A549 (cell line): ENCODE results near the gene UFC1. TPM values are rescaled to one million over a fixed set of nuclear protein-coding genes. Genes with fewer than 3 reads are reported as not detected.

ENCODE experiments used
- ATAC-seq, 2 experiments: fragments of 200-7000 bp in 1 of 2; fragments of >200 bp in 1 of 2; cut with Nextera tagmentation in 1 of 2; cut with Tn5 transposase in 1 of 2; 3 replicates each; pipeline versions ENCODE4 v1.8.0 to v1.9.1; 2018 to 2020; ENCODE audit warnings: mild to moderate bottlenecking in 1 of 2, moderate library complexity in 1 of 2
- CTCF ChIA-PET: fragments of 300-600 bp; sonication (Branson Sonifier 250); formaldehyde crosslinking; extraction: SDS; loops from one replicate; lab custom pipeline; 2021; ENCODE audit warnings: antibody characterized with exemption, inconsistent platforms; lab: Yijun Ruan, JAX
- POLR2A ChIA-PET: fragments of 350-600 bp; formaldehyde crosslinking; extraction: SDS; loops from one replicate; lab custom pipeline; 2021; ENCODE audit warnings: antibody characterized with exemption, inconsistent platforms; lab: Yijun Ruan, JAX
- DNase-seq, 2 experiments: peaks; one replicate each; pipeline versions ENCODE4 v3.0.0 to v3.0.0-alpha.2; 2011 to 2016; ENCODE audit warnings: low read depth in 1 of 2, low spot score in 1 of 2
- FAIRE-seq: peaks from 2 replicates; lab custom pipeline; 2011; peaks lifted over from hg19 to GRCh38; lab: Jason Lieb, UNC
- H3K27ac ChIP-seq, 2 experiments: fragments of >200 bp; sonication (Bioruptor Twin); formaldehyde crosslinking; 3 replicates each; pipeline ENCODE4 v1.5.1; 2016 to 2017
- H3K4me1 ChIP-seq: fragments of >200 bp; sonication (Bioruptor Twin); formaldehyde crosslinking; 3 replicates; pipeline ENCODE4 v1.6.1; 2016
- H3K4me2 ChIP-seq: fragments of >200 bp; sonication (Bioruptor Twin); formaldehyde crosslinking; 3 replicates; pipeline ENCODE4 v1.6.1; 2016
- H3K4me3 ChIP-seq: fragments of >200 bp; sonication (Bioruptor Twin); formaldehyde crosslinking; 3 replicates; pipeline ENCODE4 v1.5.1; 2016
- H3K9me3 ChIP-seq: fragments of >200 bp; sonication (Bioruptor Twin); formaldehyde crosslinking; 3 replicates; pipeline ENCODE4 v1.6.1; 2016
- BCL3 ChIP-seq: fragments of >200 bp; sonication (Bioruptor Twin); formaldehyde crosslinking; IDR thresholded peaks from 3 replicates; pipeline ENCODE4 v1.6.1; 2016
- CEBPB ChIP-seq, 2 experiments: fragments of >200 bp in 1 of 2; sonication (Bioruptor Twin) in 1 of 2; formaldehyde crosslinking in 1 of 2; IDR thresholded peaks; 2 replicates each; pipeline ENCODE4 v1.6.1; 2012 to 2016
- E2F6 ChIP-seq: IDR thresholded peaks from 2 replicates; pipeline ENCODE4 v1.6.1; 2012; ENCODE audit warnings: low read depth, borderline replicate concordance
- EHF ChIP-seq: fragments of 250-450 bp; sonication (Bioruptor Pico); IDR thresholded peaks from 2 replicates; pipeline ENCODE4 v1.5.0; 2020; ENCODE audit warnings: mild to moderate bottlenecking
- EHMT2 ChIP-seq: fragments of 200-600 bp; sonication (generic); IDR thresholded peaks from 2 replicates; pipeline ENCODE4 v1.6.1; 2016; ENCODE audit warnings: antibody characterized with exemption, low read depth, mild to moderate bottlenecking, moderate library complexity
- EP300 ChIP-seq, 2 experiments: fragments of >200 bp; sonication (Bioruptor Twin); formaldehyde crosslinking; IDR thresholded peaks; 2 replicates in 1 of 2; 3 replicates in 1 of 2; pipeline ENCODE4 v1.6.1; 2016 to 2017
- ESRRA ChIP-seq: fragments of 150-350 bp; IDR thresholded peaks from 2 replicates; pipeline ENCODE4 v1.6.1; 2014; ENCODE audit warnings: mild to moderate bottlenecking, low read length, borderline replicate concordance
- FOSB ChIP-seq: fragments of 250-450 bp; sonication (Bioruptor Pico); IDR thresholded peaks from 2 replicates; pipeline ENCODE4 v1.5.0; 2020; ENCODE audit warnings: mild to moderate bottlenecking, moderate library complexity
- FOSL2 ChIP-seq, 2 experiments: fragments of 450-650 bp in 1 of 2; fragments of >200 bp in 1 of 2; sonication (Bioruptor Twin) in 1 of 2; formaldehyde crosslinking; IDR thresholded peaks; 2 replicates each; pipeline versions ENCODE4 v1.5.0 to v1.6.1; 2016 to 2020; ENCODE audit warnings: mild to moderate bottlenecking in 1 of 2, moderate library complexity in 1 of 2
- HDAC2 ChIP-seq: fragments of 200-600 bp; sonication (generic); IDR thresholded peaks from 2 replicates; pipeline ENCODE4 v1.6.1; 2016
- HES2 ChIP-seq: fragments of >200 bp; sonication (Bioruptor Twin); formaldehyde crosslinking; IDR thresholded peaks from 2 replicates; pipeline ENCODE4 v1.6.1; 2016
- HEYL ChIP-seq: fragments of 250-450 bp; sonication (Bioruptor Pico); IDR thresholded peaks from 2 replicates; pipeline ENCODE4 v1.8.0; 2021; ENCODE audit warnings: mild to moderate bottlenecking, moderate library complexity
- HOXB13 ChIP-seq: fragments of 250-450 bp; sonication (Bioruptor Pico); IDR thresholded peaks from 2 replicates; pipeline ENCODE4 v1.5.0; 2020; ENCODE audit warnings: low read depth, mild to moderate bottlenecking, moderate library complexity
- HOXB5 ChIP-seq: fragments of 250-450 bp; sonication (Bioruptor Pico); IDR thresholded peaks from 2 replicates; pipeline ENCODE4 v1.5.0; 2020; ENCODE audit warnings: mild to moderate bottlenecking, moderate library complexity
- JUN ChIP-seq, 2 experiments: fragments of >200 bp; sonication (Bioruptor Twin); formaldehyde crosslinking; IDR thresholded peaks; 2 replicates in 1 of 2; 3 replicates in 1 of 2; pipeline ENCODE4 v1.6.1; 2016 to 2017
- KDM1A ChIP-seq: fragments of 200-600 bp; sonication (generic); IDR thresholded peaks from 2 replicates; pipeline ENCODE4 v1.6.1; 2016; ENCODE audit warnings: low read depth, mild to moderate bottlenecking
- KDM5A ChIP-seq: fragments of 200-600 bp; sonication (generic); IDR thresholded peaks from 2 replicates; pipeline ENCODE4 v1.6.1; 2016; ENCODE audit warnings: antibody characterized with exemption, mild to moderate bottlenecking
- MAFK ChIP-seq: fragments of 450-650 bp; IDR thresholded peaks from 2 replicates; pipeline ENCODE4 v1.6.1; 2014; ENCODE audit not compliant: partially characterized antibody
- MAX ChIP-seq: IDR thresholded peaks from 2 replicates; pipeline ENCODE4 v1.6.1; 2012
- MAZ ChIP-seq: fragments of 150-350 bp; IDR thresholded peaks from 2 replicates; pipeline ENCODE4 v1.6.1; 2014; ENCODE audit warnings: antibody characterized with exemption, low read depth, low read length, borderline replicate concordance
- MYC ChIP-seq: IDR thresholded peaks from 2 replicates; pipeline ENCODE4 v1.6.1; 2012; ENCODE audit warnings: mild to moderate bottlenecking, inconsistent platforms, low read length, improper control_type of control experiment, borderline replicate concordance
- NFE2L2 ChIP-seq: fragments of 150-350 bp; conservative IDR thresholded peaks from 2 replicates; pipeline ENCODE4 v1.6.1; 2014; ENCODE audit warnings: low read length
- NPAS2 ChIP-seq: fragments of 250-450 bp; sonication (Bioruptor Pico); IDR thresholded peaks from 2 replicates; pipeline ENCODE4 v1.8.0; 2022; ENCODE audit warnings: mild to moderate bottlenecking, moderate library complexity, borderline replicate concordance
- NR3C1 ChIP-seq: fragments of >200 bp; sonication (Bioruptor Twin); formaldehyde crosslinking; IDR thresholded peaks from 3 replicates; pipeline ENCODE4 v1.6.1; 2017
- PBX3 ChIP-seq: IDR thresholded peaks from 2 replicates; pipeline ENCODE4 v1.6.1; 2012
- POLR2A ChIP-seq: IDR thresholded peaks from 2 replicates; pipeline ENCODE4 v1.6.1; 2012; ENCODE audit warnings: mild to moderate bottlenecking, low read length
- RFX5 ChIP-seq: fragments of 450-650 bp; IDR thresholded peaks from 2 replicates; pipeline ENCODE4 v1.7.1; 2014; ENCODE audit warnings: antibody characterized with exemption, mild to moderate bottlenecking, moderate library complexity
- SMC3 ChIP-seq: fragments of >200 bp; sonication (Bioruptor Twin); formaldehyde crosslinking; IDR thresholded peaks from 3 replicates; pipeline ENCODE4 v1.6.1; 2018; ENCODE audit warnings: inconsistent platforms
- TFCP2L1 ChIP-seq: fragments of 250-450 bp; sonication (Bioruptor Pico); IDR thresholded peaks from 2 replicates; pipeline ENCODE4 v1.5.0; 2021; ENCODE audit warnings: mild to moderate bottlenecking
- TP53 ChIP-seq: fragments of 250-450 bp; sonication (Bioruptor Pico); IDR thresholded peaks from 2 replicates; pipeline ENCODE4 v1.5.0; 2021; ENCODE audit warnings: mild to moderate bottlenecking, moderate library complexity
- ZC3H11A ChIP-seq: fragments of 450-650 bp; IDR thresholded peaks from 2 replicates; pipeline ENCODE4 v1.6.1; 2014; ENCODE audit warnings: antibody characterized with exemption, mild to moderate bottlenecking
- ZFP36 ChIP-seq: fragments of 450-650 bp; IDR thresholded peaks from 2 replicates; pipeline ENCODE4 v1.6.1; 2014; ENCODE audit warnings: borderline replicate concordance; ENCODE audit not compliant: partially characterized antibody
- WGBS: methylation state at CpG from one replicate; pipeline ENCODE4 v1.1.6; 2017; ENCODE audit errors: missing lambda C conversion rate; 5-methylcytosine and 5-hydroxymethylcytosine counted together
- polyA plus RNA-seq, 4 experiments: library from polyadenylated mRNA; depleted of rRNA in 3 of 4; stranded (reverse); fragments of >200 nt; fragmentation: RNase III in 1 of 4; extraction: RNeasy Plus Mini Kit Qiagen cat#74134 plus additional on column Dnase treatment in 1 of 4; gene quantifications; 2 replicates in 3 of 4; 3 replicates in 1 of 4; pipeline ENCODE4 v1.2.3, GENCODE V29; 2011 to 2017
- TF ChIP-seq, protein P1 (sequence below): fragments of 250-450 bp; sonication (Bioruptor Pico); IDR thresholded peaks from 2 replicates; pipeline ENCODE4 v1.5.0; 2020; ENCODE audit warnings: low read depth, mild to moderate bottlenecking, moderate library complexity
- TF ChIP-seq, protein P2 (sequence below): fragments of 250-450 bp; sonication (Bioruptor Pico); IDR thresholded peaks from 2 replicates; pipeline ENCODE4 v1.5.0; 2021; ENCODE audit warnings: mild to moderate bottlenecking, moderate library complexity, borderline replicate concordance

The UFC1 gene
- polyA plus RNA-seq, 2 of the 4 experiments (the other 2 are of a cell fraction) = 115 to 153 TPM

DNA sequence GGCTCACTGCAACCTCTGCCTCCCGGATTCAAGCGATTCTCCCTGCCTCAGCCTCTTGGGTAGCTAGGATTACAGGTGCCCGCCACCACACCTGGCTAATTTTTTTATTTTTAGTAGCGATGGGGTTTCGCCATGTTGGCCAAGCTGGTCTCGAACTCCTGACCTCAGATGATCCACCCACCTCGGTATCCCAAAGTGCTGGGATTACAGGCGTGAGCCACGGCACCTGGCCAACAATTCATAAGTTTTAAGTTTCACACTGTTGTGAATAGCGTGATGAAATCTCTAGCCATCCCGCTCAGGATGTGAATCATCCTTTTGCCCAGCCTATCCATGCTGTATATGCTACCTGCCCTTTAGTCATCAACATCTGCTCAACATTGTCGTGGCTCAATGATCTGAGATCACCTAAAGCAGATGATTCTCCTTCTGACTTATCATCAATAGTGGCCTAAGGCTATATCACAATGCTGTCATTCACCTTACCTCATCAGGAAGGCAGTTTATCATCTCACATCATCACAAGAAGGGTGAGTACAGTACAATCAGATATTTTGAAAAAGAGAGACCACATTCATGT, 38.6 kb upstream of the UFC1 start:
- POLR2A ChIA-PET = no interaction called here
- ATAC-seq (peak; percentile 22 to 63; a peak in 5 of 6 replicates), DNase-seq (peak; percentile 53 to 83), FAIRE-seq (no peak)
- peak overlapping the region; percentile 58 to 97 for H3K27ac ChIP-seq
- CTCF ChIA-PET = interaction anchor here (0.6 to 6.1 kb wide), 3 partner anchors 11 to 783 kb away, joined by 3 to 40 read pairs (median 3); partner anchors contain the start of gene KLHDC9
- H3K4me1 ChIP-seq = peaks cover 59% of the 10 kb centered on the region
- peak overlapping the region; percentile 1; the same call in 2 of the 3 replicates for H3K4me3 ChIP-seq
- 24% methylated on average over 12 of the region's 12 CpGs for WGBS
- H3K9me3 ChIP-seq = no peaks in the 10 kb centered on the region
- peak overlapping the region; percentile 70 for H3K4me2 ChIP-seq
- no peak for TF ChIP-seq ZC3H11A
- TF ChIP-seq NFE2L2 = no peak
- no peak for TF ChIP-seq MYC
- TF ChIP-seq RFX5 = no peak
- TF ChIP-seq TP53 (CRISPR knock-in tag) = no peak
- TF ChIP-seq MAFK = no peak
- TF ChIP-seq E2F6 = no peak
- TF ChIP-seq HDAC2 = no peak
- TF ChIP-seq EHMT2 = no peak
- peak; percentile 69 to 77; a peak in 4 of 5 replicates for TF ChIP-seq JUN (IDR thresholded peaks at IDR 0.05)
- TF ChIP-seq HOXB13 (CRISPR knock-in tag) = no peak
- no peak for TF ChIP-seq HES2
- TF ChIP-seq PBX3 = no peak
- no peak; the same call in 2 of the 3 replicates for TF ChIP-seq BCL3
- TF ChIP-seq HEYL (CRISPR knock-in tag) = no peak
- peak in 1 of 2 experiments; percentile 53; a peak in 1 of 5 replicates for TF ChIP-seq EP300 (IDR thresholded peaks at IDR 0.05)
- TF ChIP-seq TFCP2L1 (CRISPR knock-in tag) = no peak
- no peak for TF ChIP-seq ESRRA
- TF ChIP-seq NPAS2 (CRISPR knock-in tag) = no peak
- no peak for TF ChIP-seq SMC3
- TF ChIP-seq POLR2A = no peak
- no peak for TF ChIP-seq KDM1A
- no peak for TF ChIP-seq FOSB (CRISPR knock-in tag)
- TF ChIP-seq KDM5A = no peak
- TF ChIP-seq NR3C1 = no peak
- no peak for TF ChIP-seq HOXB5
- TF ChIP-seq EHF (CRISPR knock-in tag) = no peak
- TF ChIP-seq MAX = peak; percentile 55; the same call in 1 of the 2 replicates
- TF ChIP-seq MAZ = no peak
- TF ChIP-seq, protein P1, sequence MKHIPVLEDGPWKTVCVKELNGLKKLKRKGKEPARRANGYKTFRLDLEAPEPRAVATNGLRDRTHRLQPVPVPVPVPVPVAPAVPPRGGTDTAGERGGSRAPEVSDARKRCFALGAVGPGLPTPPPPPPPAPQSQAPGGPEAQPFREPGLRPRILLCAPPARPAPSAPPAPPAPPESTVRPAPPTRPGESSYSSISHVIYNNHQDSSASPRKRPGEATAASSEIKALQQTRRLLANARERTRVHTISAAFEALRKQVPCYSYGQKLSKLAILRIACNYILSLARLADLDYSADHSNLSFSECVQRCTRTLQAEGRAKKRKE = no peak
- TF ChIP-seq ZFP36 = no peak
- TF ChIP-seq, protein P2, sequence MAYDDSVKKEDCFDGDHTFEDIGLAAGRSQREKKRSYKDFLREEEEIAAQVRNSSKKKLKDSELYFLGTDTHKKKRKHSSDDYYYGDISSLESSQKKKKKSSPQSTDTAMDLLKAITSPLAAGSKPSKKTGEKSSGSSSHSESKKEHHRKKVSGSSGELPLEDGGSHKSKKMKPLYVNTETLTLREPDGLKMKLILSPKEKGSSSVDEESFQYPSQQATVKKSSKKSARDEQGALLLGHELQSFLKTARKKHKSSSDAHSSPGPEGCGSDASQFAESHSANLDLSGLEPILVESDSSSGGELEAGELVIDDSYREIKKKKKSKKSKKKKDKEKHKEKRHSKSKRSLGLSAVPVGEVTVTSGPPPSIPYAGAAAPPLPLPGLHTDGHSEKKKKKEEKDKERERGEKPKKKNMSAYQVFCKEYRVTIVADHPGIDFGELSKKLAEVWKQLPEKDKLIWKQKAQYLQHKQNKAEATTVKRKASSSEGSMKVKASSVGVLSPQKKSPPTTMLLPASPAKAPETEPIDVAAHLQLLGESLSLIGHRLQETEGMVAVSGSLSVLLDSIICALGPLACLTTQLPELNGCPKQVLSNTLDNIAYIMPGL (CRISPR knock-in tag) = no peak
- peak; percentile 51 to 63; a peak in 2 of 4 replicates for TF ChIP-seq CEBPB (IDR thresholded peaks at IDR 0.05)
- peak; percentile 81 for TF ChIP-seq FOSL2 (IDR thresholded peaks at IDR 0.05)
- TF ChIP-seq FOSL2 (CRISPR knock-in tag; IDR thresholded peaks at IDR 0.05) = peak; percentile 84
